K562 (cell line): Measurements from ENCODE around the gene CTSO. TPM values are rescaled to one million over a fixed set of nuclear protein-coding genes. Genes with fewer than 3 reads are reported as not detected.

ENCODE experiments used
- polyA plus RNA-seq, 8 experiments: library from polyadenylated mRNA; depleted of rRNA in 4 of 8; stranded (reverse) in 5 of 8; unstranded in 3 of 8; fragments of >200 nt; fragmentation: Nextera tagmentation in 2 of 8; fragmentation: Illumina TruSeq in 1 of 8; extraction: Ambion mirVana in 2 of 8; extraction: Trizol in 1 of 8; gene quantifications; 2 replicates each; pipeline versions ENCODE4 v1.2.1 to v1.2.3, GENCODE V29; 2011 to 2014; ENCODE audit warnings: inconsistent platforms in 1 of 8, missing spikeins in 1 of 8
- total RNA-seq, 7 experiments: library from RNA; depleted of rRNA in 6 of 7; stranded (reverse); fragments of >200 nt in 6 of 7; fragmentation: Illumina TruSeq in 2 of 7; extraction: Trizol in 2 of 7; gene quantifications; 2 replicates each; pipeline versions ENCODE4 v1.2.1 to v1.2.3, GENCODE V29; 2011 to 2021; ENCODE audit warnings: low replicate concordance in 1 of 7
- TF ChIP-seq, protein P1 (sequence below), 2 experiments: fragments of 450-650 bp; formaldehyde crosslinking in 1 of 2; IDR thresholded peaks; 2 replicates each; pipeline versions ENCODE4 v1.4.0 to v1.6.1; 2014 to 2020; ENCODE audit warnings: mild to moderate bottlenecking in 2 of 2, borderline replicate concordance in 1 of 2, low read depth in 1 of 2
- TF ChIP-seq, protein P2 (sequence below): sonication (generic); formaldehyde crosslinking; IDR thresholded peaks from 2 replicates; pipeline ENCODE4 v1.8.1; 2023; ENCODE audit warnings: mild to moderate bottlenecking, missing genetic modification reagents
- TF ChIP-seq, protein P3 (sequence below): sonication (generic); formaldehyde crosslinking; IDR thresholded peaks from 2 replicates; pipeline ENCODE4 v1.8.1; 2022; ENCODE audit warnings: missing genetic modification reagents

Gene CTSO
- total and polyA plus RNA-seq, 9 of the 15 experiments (the other 6 are each of a cell fraction or from before 2014, with no cell fraction given) = 0.03 to 0.07 (median 0.04) TPM; not detected in 5

DNA sequence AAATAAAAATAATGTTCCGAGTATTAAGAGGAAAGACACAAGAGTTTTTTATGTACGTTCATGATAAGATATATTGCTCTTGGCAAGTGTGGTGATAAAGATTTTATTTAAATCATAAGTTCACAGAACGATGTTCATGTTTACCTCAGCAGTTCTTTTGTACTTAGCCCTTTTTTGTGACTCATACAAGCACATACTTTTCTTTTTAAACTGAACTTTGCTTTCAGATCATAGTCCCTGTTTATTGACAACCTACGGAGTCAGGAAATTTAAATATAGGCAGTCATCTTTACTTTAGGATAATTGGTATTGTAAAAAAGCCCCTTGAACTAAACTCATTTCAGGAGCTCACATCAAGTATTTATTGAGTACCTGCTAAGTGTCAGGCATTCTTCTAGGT is 1.3 kb upstream of the CTSO start (continued):
- TF ChIP-seq, protein P1, sequence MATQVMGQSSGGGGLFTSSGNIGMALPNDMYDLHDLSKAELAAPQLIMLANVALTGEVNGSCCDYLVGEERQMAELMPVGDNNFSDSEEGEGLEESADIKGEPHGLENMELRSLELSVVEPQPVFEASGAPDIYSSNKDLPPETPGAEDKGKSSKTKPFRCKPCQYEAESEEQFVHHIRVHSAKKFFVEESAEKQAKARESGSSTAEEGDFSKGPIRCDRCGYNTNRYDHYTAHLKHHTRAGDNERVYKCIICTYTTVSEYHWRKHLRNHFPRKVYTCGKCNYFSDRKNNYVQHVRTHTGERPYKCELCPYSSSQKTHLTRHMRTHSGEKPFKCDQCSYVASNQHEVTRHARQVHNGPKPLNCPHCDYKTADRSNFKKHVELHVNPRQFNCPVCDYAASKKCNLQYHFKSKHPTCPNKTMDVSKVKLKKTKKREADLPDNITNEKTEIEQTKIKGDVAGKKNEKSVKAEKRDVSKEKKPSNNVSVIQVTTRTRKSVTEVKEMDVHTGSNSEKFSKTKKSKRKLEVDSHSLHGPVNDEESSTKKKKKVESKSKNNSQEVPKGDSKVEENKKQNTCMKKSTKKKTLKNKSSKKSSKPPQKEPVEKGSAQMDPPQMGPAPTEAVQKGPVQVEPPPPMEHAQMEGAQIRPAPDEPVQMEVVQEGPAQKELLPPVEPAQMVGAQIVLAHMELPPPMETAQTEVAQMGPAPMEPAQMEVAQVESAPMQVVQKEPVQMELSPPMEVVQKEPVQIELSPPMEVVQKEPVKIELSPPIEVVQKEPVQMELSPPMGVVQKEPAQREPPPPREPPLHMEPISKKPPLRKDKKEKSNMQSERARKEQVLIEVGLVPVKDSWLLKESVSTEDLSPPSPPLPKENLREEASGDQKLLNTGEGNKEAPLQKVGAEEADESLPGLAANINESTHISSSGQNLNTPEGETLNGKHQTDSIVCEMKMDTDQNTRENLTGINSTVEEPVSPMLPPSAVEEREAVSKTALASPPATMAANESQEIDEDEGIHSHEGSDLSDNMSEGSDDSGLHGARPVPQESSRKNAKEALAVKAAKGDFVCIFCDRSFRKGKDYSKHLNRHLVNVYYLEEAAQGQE (IDR thresholded peaks at IDR 0.05; ENCODE audit: borderline replicate concordance) = no peak
- TF ChIP-seq, protein P1 (CRISPR knock-in tag; IDR thresholded peaks at IDR 0.05; ENCODE audit: low read depth) = no peak
- TF ChIP-seq, protein P2, sequence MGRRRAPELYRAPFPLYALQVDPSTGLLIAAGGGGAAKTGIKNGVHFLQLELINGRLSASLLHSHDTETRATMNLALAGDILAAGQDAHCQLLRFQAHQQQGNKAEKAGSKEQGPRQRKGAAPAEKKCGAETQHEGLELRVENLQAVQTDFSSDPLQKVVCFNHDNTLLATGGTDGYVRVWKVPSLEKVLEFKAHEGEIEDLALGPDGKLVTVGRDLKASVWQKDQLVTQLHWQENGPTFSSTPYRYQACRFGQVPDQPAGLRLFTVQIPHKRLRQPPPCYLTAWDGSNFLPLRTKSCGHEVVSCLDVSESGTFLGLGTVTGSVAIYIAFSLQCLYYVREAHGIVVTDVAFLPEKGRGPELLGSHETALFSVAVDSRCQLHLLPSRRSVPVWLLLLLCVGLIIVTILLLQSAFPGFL (CRISPR knock-in tag) = no peak
- TF ChIP-seq, protein P3, sequence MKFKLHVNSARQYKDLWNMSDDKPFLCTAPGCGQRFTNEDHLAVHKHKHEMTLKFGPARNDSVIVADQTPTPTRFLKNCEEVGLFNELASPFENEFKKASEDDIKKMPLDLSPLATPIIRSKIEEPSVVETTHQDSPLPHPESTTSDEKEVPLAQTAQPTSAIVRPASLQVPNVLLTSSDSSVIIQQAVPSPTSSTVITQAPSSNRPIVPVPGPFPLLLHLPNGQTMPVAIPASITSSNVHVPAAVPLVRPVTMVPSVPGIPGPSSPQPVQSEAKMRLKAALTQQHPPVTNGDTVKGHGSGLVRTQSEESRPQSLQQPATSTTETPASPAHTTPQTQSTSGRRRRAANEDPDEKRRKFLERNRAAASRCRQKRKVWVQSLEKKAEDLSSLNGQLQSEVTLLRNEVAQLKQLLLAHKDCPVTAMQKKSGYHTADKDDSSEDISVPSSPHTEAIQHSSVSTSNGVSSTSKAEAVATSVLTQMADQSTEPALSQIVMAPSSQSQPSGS = no peak
